ENCODE measurements around the gene YIPF1.

Gene YIPF1

DNA sequence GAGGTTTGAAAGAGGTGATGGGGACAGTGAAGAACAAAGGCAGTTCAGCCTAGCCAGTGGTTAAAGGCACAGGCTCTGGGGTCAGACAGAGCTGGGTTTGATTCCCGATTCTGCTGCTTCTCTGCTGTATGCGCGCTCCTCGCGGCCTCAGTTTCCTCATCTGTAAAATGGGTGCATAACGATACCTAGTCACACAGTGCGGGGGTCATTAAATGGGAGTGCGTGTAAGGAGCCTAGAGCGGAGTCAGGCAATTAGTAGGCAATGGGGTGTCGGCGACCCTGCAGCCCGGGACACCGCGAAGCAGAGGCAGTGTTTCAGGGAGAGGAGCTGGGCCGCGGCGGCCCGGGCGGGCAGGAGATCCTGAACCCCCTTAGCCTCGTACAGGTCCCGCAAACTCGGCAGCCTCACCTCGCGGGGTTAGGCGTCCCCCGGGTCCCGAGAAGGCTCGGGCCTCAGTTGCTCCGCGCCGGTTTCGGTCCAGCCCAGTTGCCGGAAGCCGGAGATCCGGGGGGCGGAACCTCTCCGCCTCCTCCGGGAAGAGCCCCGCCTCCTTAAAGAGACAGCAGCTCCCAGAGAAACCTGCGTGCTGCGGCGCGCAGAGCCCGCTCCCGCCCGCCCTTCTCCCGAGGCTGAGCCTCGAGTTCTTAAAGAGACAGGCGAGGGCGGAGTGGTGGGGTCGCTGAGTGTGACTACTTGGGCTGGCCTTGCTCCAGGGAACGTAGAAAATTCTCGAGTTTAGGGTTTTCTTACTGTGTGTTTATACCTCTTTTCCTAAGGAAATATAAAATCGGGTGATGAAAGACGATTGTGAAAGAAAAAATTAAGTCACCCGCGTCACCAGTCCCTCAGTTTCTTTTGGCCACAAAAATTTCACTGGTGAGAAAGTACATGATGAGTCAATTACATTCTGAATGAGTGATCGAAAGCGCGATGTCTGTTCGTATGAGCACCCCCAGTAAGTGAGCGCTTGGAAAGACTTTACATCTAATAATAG lies at the start of gene YIPF1:
YIPF1 (minus strand) TSS at position 494 of the 995 bp plus-strand sequence. CDS start 860 bp downstream, outside the sequence.
- peak; percentile 89 for DNase-seq
- in situ Hi-C loops (cut with HindIII; ENCODE audit: low pct_ligation_motif_present, low pct_unique_long_range_greater_than_20kb, low sequenced_read_pairs), result no loop called here

DNA sequence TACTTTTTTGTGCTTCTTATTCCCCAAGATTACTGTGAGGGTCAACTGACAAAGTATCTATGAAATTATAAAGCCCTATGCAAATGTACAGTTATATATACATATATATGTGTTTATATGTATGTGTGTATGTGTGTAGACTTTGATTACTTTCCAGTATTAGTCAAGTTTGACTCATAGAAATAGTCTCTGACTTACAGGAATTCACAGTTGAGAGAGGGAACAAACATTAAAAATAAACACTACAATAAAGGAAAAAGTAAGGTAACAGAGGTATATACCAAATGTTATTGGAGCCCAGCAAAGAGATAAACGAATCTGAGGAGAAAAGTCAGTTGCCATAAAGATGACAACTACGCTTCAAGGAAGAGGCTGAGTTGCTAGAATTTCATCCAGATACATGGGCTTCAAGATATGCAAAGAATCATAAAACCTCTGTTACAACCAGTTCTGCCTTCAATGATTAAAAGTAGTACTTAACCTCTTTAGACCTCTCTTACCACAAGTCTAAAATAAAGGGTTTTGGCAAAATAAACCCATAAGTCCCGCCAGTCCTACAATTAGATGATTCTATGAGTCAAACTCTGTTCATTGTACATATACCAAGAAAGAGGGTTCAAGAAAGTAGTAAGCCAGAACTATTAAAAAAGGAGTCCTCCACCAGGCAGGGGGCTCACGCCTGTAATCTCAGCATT lies 48.7 kb upstream of the YIPF1 start:
- no peak for DNase-seq
- in situ Hi-C loops (cut with HindIII; ENCODE audit: low pct_ligation_motif_present, low pct_unique_long_range_greater_than_20kb, low sequenced_read_pairs), result no loop called here

GRCh38 chr1:53936430-53936829 lies 46.8 kb upstream of the YIPF1 start:
- DNase-seq, result no peak
- in situ Hi-C loops (cut with HindIII; ENCODE audit: low pct_ligation_motif_present, low pct_unique_long_range_greater_than_20kb, low sequenced_read_pairs), result no loop called here

DNA sequence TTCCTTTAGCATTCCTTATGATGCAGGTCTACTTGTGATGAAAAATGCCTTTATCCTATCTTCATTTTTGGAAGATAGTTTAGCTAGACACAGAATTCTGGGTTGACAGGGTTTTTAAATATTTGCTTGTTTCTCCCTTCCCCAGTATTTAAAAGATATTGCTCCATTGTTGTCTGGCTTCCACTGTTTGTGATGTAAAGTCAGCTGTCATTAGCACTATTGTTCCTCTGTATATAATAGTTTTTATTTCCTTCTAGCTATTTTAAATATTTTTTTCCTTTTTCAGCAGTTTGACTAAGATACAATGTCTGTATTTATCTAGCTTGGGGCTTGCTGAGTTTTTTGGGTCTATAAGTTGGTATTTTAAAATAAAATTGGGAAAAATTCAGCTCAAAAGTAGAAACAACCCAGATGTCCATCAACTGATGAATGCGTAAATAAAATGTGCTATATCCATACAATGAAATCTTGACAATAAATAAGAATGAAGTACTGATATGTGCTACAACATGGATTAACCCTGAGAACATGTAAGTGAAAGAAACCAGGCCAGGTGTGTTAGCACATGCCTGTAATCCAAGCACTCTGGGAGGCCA lies 44.7 kb upstream of the YIPF1 start:
- DNase-seq, result no peak
- in situ Hi-C loops (cut with HindIII; ENCODE audit: low pct_ligation_motif_present, low pct_unique_long_range_greater_than_20kb, low sequenced_read_pairs), result no loop called here

DNA sequence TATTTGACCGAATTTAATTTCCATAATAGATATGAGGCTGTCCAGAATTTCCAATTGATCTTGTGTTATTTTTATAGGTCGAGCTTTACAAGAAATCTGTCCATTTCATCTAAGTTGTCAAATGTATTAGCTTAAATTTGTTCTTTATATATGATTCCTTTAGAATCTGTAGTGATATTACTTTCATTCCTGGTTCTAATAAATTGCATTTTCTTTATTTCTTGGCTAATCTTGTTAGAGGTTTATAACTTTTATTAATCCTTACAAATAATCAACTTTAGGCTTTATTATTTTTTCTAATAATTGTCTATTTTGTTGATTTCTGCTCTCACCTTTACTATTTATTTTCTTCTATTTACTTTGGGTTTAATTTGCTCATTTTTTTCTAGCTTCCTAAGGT lies 41.9 kb upstream of the YIPF1 start:
- no peak for DNase-seq
- in situ Hi-C loops (cut with HindIII; ENCODE audit: low pct_ligation_motif_present, low pct_unique_long_range_greater_than_20kb, low sequenced_read_pairs), result no loop called here

GRCh38 chr1:53930932-53931331 lies 41.3 kb upstream of the YIPF1 start:
- no peak for DNase-seq
- in situ Hi-C loops (cut with HindIII; ENCODE audit: low pct_ligation_motif_present, low pct_unique_long_range_greater_than_20kb, low sequenced_read_pairs), result no loop called here

DNA sequence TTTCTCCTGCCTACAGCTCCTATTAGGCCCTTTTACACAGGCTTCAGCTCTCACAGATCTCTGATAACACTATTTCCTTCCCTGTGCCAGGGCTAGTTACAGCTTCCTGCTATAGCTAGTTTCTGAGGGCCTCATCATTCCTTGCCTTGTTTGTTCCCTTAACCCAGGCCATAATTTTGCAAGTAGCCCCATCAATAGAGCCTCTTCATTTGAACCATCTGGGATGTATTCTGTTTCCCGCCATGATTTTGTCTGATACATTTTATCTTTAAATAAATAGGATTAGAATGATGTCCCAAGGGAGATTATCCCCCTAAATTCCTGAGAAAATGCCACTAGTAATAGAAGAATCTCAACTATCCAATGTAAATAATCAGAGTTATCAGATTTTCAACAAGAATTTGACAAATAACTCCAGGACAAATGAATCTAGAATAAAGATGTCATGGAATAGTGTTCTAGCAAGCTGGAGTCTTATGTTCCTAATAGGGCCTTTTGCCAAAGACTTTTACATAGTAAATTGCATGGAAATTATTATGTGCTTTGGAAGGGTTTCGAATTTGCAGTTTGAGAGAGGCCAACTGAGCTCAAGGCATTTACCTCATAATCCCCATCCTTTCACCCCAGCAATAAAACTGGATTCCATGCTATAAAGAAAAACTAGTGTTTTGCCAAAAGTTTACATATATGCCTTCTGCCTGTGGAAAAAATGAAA lies 39.8 kb upstream of the YIPF1 start:
- in situ Hi-C loops (cut with HindIII; ENCODE audit: low pct_ligation_motif_present, low pct_unique_long_range_greater_than_20kb, low sequenced_read_pairs), result no loop called here

GRCh38 chr1:53927376-53927881 lies 37.8 kb upstream of the YIPF1 start:
- in situ Hi-C loops (cut with HindIII; ENCODE audit: low pct_ligation_motif_present, low pct_unique_long_range_greater_than_20kb, low sequenced_read_pairs), result no loop called here
- DNase-seq, result no peak

More for the DNA sequence above, 39.8 kb upstream of the YIPF1 start:
- no peak for DNase-seq

- in situ Hi-C loops (cut with HindIII; ENCODE audit: low pct_ligation_motif_present, low pct_unique_long_range_greater_than_20kb, low sequenced_read_pairs), result no loop called here
- no peak for DNase-seq
Measured at GRCh38 chr1:53919675-53920066, 30.1 kb upstream of the YIPF1 start.

- in situ Hi-C loops (cut with HindIII; ENCODE audit: low pct_ligation_motif_present, low pct_unique_long_range_greater_than_20kb, low sequenced_read_pairs), result no loop called here
- no peak for DNase-seq
Measured at GRCh38 chr1:53918343-53918742, 28.7 kb upstream of the YIPF1 start.

DNA sequence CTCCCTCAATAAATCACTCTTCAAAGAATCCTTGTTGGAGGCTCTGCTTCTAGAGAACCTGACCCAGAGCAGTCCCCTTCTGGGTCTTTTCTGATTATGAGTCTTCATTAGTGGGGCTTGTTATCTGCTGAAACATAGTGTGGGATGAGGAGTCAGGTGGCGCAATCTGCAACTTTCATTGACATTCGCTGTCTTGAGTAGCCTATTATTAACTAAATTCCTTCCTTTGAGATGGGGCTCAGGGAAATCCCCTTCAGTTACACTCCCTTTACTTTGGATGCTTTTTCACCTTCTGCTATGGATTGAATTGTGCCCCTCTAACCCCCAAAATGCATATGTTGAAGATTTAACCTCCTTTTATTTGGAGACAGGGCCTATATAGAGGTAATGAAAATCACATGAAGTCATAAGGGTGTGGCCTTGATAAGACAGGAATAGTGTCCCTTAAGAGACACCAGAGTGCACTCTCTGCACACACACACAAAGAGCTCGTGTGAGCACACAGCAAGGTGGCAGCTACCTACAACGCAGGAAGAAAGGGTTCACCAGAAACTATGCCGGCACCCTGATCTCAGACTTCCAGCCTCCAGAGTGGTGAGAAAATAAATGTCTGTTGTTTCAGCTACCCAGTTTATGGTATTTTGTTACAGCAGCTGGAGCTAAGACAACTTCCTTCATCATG lies 23.9 kb upstream of the YIPF1 start:
- in situ Hi-C loops (cut with HindIII; ENCODE audit: low pct_ligation_motif_present, low pct_unique_long_range_greater_than_20kb, low sequenced_read_pairs), result no loop called here
- DNase-seq, result no peak

GRCh38 chr1:53911442-53911841 lies 21.8 kb upstream of the YIPF1 start:
- in situ Hi-C loops (cut with HindIII; ENCODE audit: low pct_ligation_motif_present, low pct_unique_long_range_greater_than_20kb, low sequenced_read_pairs), result no loop called here
- no peak for DNase-seq

GRCh38 chr1:53909946-53910345 lies 20.3 kb upstream of the YIPF1 start:
- in situ Hi-C loops (cut with HindIII; ENCODE audit: low pct_ligation_motif_present, low pct_unique_long_range_greater_than_20kb, low sequenced_read_pairs), result no loop called here
- no peak for DNase-seq

DNA sequence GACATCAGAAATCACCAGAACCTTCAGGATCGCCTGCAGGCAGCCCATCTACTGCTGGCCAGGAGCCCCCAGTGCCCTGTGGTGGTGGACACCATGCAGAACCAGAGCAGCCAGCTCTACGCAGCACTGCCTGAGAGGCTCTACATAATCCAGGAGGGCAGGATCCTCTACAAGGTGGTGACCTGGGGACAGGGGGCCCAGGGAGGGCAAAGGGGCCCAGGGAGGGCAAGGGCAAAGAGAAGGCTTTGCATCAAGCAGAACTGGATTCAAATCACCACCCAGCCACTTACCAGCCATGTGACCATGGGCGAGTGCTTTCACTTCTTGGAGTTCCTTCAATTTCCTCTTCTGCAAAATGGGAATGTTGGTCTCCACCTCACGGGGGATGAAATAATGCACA lies 16.5 kb upstream of the YIPF1 start:
- in situ Hi-C loops (cut with HindIII; ENCODE audit: low pct_ligation_motif_present, low pct_unique_long_range_greater_than_20kb, low sequenced_read_pairs), result no loop called here

GRCh38 chr1:53905509-53905908 lies 15.9 kb upstream of the YIPF1 start:
- DNase-seq, result no peak
- in situ Hi-C loops (cut with HindIII; ENCODE audit: low pct_ligation_motif_present, low pct_unique_long_range_greater_than_20kb, low sequenced_read_pairs), result no loop called here

More for the DNA sequence above, 16.5 kb upstream of the YIPF1 start:
- no peak for DNase-seq

- no peak for DNase-seq
- in situ Hi-C loops (cut with HindIII; ENCODE audit: low pct_ligation_motif_present, low pct_unique_long_range_greater_than_20kb, low sequenced_read_pairs), result no loop called here
Measured at GRCh38 chr1:53902235-53903138, 12.9 kb upstream of the YIPF1 start.

DNA sequence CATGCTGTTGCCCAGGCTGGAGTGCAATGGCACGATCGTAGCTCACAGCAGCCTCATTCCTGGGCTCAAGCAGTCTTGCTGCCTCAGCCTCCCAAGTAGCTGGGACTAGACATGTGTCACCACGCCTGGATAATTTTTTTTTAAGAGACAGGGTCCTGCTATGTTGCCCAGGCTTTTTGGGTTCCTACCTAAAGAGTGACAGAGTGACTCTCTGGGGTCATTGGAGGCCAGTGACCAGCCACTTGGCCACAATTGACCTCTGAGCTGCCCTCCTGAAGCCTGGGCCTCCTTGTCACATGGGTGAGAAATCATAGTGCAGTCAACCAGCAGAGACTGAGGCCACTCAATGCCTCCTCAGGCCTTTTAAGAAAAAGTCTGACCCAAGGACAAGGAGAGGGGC lies 10.1 kb upstream of the YIPF1 start:
- no peak for DNase-seq
- in situ Hi-C loops (cut with HindIII; ENCODE audit: low pct_ligation_motif_present, low pct_unique_long_range_greater_than_20kb, low sequenced_read_pairs), result no loop called here
